GM18517 (cell line): ENCODE measurements around the gene CLDN9.

Source experiments
- ATAC-seq: cut with Tn5 transposase; IDR thresholded peaks from one replicate; pipeline ENCODE4 v1.9.1; 2021; ENCODE audit warnings: mild to moderate bottlenecking, moderate library complexity; ENCODE audit not compliant: unreplicated experiment

The CLDN9 gene

GRCh38 chr16:2992383-2993081, 20.2 kb upstream of the CLDN9 start:
- ATAC-seq: no peak

GRCh38 chr16:2996298-2996697, 16.4 kb upstream of the CLDN9 start:
- no peak for ATAC-seq

GRCh38 chr16:2999929-3000328, 12.8 kb upstream of the CLDN9 start:
- no peak for ATAC-seq

DNA sequence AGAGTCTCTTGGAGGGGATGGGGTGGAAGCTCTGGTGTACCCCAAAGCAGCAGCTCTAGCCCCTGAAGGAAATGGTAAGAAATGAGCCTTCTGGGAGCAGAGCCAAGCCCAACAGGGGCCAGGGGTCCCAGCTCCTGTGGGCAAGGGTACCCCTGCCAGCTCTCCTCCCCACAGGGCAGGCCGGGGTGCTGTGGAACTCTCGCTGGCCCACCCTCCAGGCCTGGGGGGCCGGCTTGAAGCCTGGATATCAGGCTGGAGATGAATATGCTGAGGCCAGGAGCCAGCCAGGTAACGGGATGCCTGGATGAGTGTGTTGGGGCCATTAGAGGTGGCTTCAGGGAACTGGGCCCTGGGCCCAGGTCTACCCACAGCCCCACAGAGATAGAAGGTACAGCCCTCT, 12.2 kb upstream of the CLDN9 start:
- no peak for ATAC-seq

GRCh38 chr16:3001316-3001715, 11.4 kb upstream of the CLDN9 start:
- ATAC-seq: no peak

DNA sequence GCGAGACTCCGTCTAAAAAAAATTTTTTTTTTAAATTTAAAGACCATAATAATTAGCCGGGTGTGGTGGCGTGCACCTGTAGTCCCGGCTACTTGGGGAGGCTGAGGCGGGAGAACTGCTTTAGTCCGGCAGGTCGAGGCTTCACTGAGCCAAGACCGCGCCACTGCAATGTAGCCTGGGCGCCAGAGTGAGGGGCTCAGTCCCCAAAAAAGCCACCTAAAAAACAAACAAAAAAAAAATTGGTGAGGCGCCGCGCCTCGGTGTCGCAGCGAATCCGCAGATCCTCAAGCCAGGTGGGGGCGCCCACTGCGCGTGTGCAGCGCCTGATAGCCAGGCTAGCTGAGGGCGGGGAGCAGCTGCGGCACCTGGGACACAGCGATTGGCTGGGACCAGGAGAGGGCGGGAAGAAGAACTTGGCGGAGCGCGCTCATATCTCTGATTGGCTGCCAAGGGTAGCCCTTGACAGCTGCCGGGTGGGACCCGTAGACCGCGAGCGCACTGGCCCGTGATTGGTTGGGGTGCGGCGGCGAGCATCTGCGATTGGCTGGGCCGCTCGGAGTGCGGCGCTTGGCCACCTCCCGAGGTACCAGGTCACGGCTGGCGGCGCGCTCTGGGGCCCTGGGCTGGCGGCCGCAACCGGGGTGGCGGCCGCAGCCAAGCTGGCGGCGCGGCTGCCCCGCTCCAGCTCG, 9.0 kb upstream of the CLDN9 start:
- ATAC-seq: peak; percentile 94

DNA sequence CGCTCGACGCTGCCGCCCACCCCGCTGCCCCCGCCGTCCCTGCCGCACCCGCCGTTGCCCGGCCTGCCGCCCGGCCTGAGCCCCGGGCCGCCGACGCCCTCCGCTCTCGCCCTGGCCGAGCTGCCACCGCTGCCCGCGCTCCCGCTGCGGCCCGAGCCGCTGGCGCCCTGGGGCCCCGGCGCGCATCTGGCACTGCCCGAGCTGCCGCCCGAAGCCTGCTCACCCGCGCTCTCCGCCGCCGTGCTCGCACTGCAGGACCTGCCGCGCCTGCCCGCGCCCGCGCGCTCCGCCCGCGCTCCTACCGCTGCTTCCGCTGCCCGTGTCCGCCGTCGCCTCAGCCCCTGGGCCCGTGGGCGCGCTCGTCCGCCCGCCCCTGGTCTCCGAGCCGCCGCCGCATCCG, 8.4 kb upstream of the CLDN9 start:
- peak; percentile 8 for ATAC-seq

DNA sequence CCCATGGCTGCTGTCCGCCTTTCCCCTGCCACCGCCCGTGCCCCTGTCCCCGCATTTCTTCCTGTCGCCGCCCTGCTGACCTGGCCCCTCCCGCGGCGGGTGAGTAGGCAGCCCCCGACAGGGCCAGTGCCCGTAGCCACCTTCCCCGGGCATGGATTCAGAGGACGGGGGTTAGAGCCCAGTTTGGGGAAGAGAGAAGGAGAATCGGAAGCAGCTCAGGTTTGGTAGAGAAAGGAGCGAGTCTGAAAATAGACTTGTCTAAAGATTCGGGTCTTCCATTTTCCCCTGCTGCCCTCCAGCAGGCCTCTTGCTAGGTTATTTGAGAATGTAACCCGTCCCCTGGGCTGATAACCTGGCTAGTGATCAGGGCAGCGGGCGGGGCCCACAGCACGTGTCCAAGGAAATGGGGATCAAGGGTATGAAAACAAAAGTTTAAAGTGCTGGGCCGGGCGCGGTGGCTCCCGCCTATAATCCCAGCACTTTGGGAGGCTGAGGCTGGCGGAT, 7.9 kb upstream of the CLDN9 start:
- ATAC-seq: no peak

- no peak for ATAC-seq
Observed at GRCh38 chr16:3007059-3007956, 5.4 kb upstream of the CLDN9 start.

GRCh38 chr16:3007957-3008689, 4.6 kb upstream of the CLDN9 start:
- no peak for ATAC-seq

DNA sequence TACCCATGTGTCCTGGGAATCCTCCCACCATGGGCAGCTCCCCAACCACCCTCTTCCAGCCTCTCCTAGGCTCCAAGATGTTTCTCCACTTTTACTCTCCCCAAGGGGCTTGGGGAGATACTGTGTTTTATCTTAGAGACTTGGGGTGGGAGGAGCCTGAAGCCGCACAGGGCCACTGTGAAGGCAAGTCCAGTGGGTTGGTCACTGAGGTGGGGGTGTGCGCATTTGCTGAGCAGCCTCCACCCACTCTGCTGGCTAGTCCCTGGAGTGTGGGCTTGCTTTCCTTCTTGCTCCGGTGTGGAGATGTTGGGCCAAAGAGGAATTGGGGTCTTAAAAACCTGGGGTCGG, 4.1 kb upstream of the CLDN9 start:
- ATAC-seq: no peak

GRCh38 chr16:3009568-3010390, 2.9 kb upstream of the CLDN9 start:
- ATAC-seq: no peak

- no peak for ATAC-seq
Observed at GRCh38 chr16:3010510-3010909, 2.2 kb upstream of the CLDN9 start.

GRCh38 chr16:3012246-3012645, 477 bp upstream of the CLDN9 start:
- ATAC-seq: no peak

- no peak for ATAC-seq
Observed at GRCh38 chr16:3013491-3013951, 798 bp downstream of the CLDN9 start.

DNA sequence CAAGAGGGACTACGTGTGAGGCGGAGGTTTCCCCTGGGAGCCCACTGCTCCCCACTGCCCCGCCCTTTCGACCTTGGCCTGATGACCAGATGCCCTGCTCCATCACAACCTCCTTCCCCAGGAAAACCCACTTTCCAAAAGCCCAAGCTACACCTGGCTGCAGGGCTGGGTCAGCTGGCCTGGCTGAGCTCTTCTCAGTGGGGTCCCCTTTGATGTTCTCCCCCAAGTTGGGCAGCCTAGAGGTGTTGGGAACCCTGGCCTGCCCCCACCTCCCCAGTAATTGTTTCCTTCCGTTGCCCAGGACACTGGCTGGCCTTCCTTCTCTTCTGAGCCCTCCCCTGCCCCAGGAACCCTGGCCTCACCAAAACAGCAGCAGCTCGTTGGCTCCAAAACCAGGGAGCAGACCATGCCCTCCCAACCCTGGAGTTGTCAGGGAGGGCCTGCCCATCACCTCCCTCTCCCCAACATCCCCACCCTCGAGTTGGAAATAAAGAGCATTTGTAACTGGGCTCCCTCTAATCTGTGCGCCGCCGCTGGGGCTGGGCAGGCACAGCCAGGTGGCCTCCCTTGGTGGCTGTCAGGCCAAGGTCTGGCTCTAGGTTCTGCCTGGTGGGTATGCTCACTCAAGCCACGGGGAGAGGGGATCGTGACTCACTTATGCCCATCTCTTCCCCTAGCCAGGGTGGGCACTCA, 1.4 kb downstream of the CLDN9 start:
- no peak for ATAC-seq

DNA sequence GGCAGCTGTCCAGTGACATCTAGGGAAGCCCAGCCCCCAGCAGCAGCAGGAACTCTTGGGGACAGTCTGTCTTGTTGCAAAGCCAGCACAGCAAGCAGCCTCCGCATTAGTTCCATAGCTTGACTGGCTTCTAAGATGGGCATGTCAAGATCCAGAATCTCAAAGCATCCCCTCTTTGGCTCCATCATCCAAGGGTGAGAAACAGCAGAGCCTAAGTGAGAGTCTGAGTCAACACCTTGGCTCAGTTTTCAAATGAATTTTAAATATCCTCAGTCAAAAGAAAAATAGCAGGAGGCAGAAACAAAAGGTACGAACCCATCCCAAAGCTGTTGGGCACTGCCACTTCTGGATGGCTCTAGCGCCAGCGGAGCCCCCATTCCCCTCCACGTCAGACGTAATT, 2.2 kb downstream of the CLDN9 start:
- no peak for ATAC-seq

- no peak for ATAC-seq
Observed at GRCh38 chr16:3015865-3016521, 3.3 kb downstream of the CLDN9 start.

GRCh38 chr16:3017344-3017743, 4.6 kb downstream of the CLDN9 start:
- ATAC-seq: no peak
